Activated T-helper 1 cell treated with Interleukin-2 at 50 U/mL for 16 hours (primary cell): ENCODE data around the gene HNF1A.
"Not testable (repeated sequence)": the region's sequence is repeated elsewhere in the genome, so short reads cannot be mapped to it uniquely, and the experiment has no call there.

Experiments
- DNase-seq: peaks from one replicate; pipeline ENCODE4 v3.0.0-alpha.2; 2020; ENCODE audit warnings: low read depth

The HNF1A gene

GRCh38 chr12:121011820-121012219 is 33.5 kb downstream of the HNF1A start:
- no peak for DNase-seq

- no peak for DNase-seq
Observed at GRCh38 chr12:121013715-121014114, 35.4 kb downstream of the HNF1A start.

- peak; percentile 78 for DNase-seq
Observed at GRCh38 chr12:121015825-121016766, 37.8 kb downstream of the HNF1A start, which contains the start of gene C12orf43. C12orf43 (minus strand) TSS chr12:121016487; CDS start chr12:121016474, 13 bp downstream.

- DNase-seq: no peak
Observed at GRCh38 chr12:121017966-121018491, 39.7 kb downstream of the HNF1A start.

- DNase-seq: no peak
Observed at GRCh38 chr12:121018860-121019617, 40.7 kb downstream of the HNF1A start.

GRCh38 chr12:121021754-121022153 is 43.4 kb downstream of the HNF1A start:
- no peak for DNase-seq

- DNase-seq: no peak
Observed at GRCh38 chr12:121022713-121023112, 44.4 kb downstream of the HNF1A start.

GRCh38 chr12:121023799-121024198 is 45.5 kb downstream of the HNF1A start:
- no peak for DNase-seq

GRCh38 chr12:121025442-121026226 is 47.3 kb downstream of the HNF1A start:
- DNase-seq: no peak

GRCh38 chr12:121026274-121027045 is 48.1 kb downstream of the HNF1A start:
- DNase-seq: no peak

- DNase-seq: no peak
Observed at GRCh38 chr12:121030576-121031212, 52.4 kb downstream of the HNF1A start.

GRCh38 chr12:121033625-121034349 is 55.4 kb downstream of the HNF1A start:
- peak; percentile 43 for DNase-seq

GRCh38 chr12:121034616-121035305 is 56.4 kb downstream of the HNF1A start:
- no peak for DNase-seq

GRCh38 chr12:121036810-121037326 is 58.5 kb downstream of the HNF1A start:
- no peak for DNase-seq

GRCh38 chr12:121038861-121039668 is 60.7 kb downstream of the HNF1A start, which contains the start of gene OASL:
OASL (minus strand) TSS chr12:121039246; CDS start chr12:121038971, 275 bp downstream.
- peak; percentile 50 for DNase-seq

GRCh38 chr12:121043067-121043466 is 64.7 kb downstream of the HNF1A start:
- no peak for DNase-seq

GRCh38 chr12:121047400-121047799 is 69.1 kb downstream of the HNF1A start:
- not testable (repeated sequence) for DNase-seq

- no peak for DNase-seq
Observed at GRCh38 chr12:121048442-121048841, 70.1 kb downstream of the HNF1A start.
